Endothelial cell of umbilical vein (primary cell): ENCODE data around the gene MPST. TPM values are rescaled to one million over a fixed set of nuclear protein-coding genes. Genes with fewer than 3 reads are reported as not detected.

Source experiments
- BruUV-seq: library from RNA; stranded (reverse); fragments of 400-500 nt; replicated peaks from 2 replicates; lab custom pipeline; 2021; lab: Mats Ljungman, UMichigan
- CTCF ChIA-PET: fragments of 300-600, 350-600 bp; sonication (Branson Sonifier 250); formaldehyde crosslinking; loops from one replicate; lab custom pipeline; 2021; ENCODE audit warnings: antibody characterized with exemption, inconsistent platforms; lab: Charles Lee
- POLR2A ChIA-PET: fragments of 300-600, 350-600 bp; sonication (Branson Sonifier 250); formaldehyde crosslinking; loops from one replicate; lab custom pipeline; 2021; ENCODE audit warnings: antibody characterized with exemption, inconsistent platforms; lab: Charles Lee
- DNase-seq: peaks from one replicate; pipeline ENCODE4 v3.0.0-alpha.2; 2011; ENCODE audit warnings: low read depth, low spot score
- FAIRE-seq: peaks from 2 replicates; lab custom pipeline; 2011; peaks lifted over from hg19 to GRCh38; lab: Jason Lieb, UNC
- H2AFZ ChIP-seq: 2 replicates; pipeline ENCODE4 v1.6.0; 2012; ENCODE audit warnings: low read depth, low read length, control low read depth, inconsistent platforms
- H3K27ac ChIP-seq: 2 replicates; pipeline ENCODE4 v1.5.1; 2011; ENCODE audit warnings: low read depth, mild to moderate bottlenecking, control low read depth, low read length, moderate library complexity; ENCODE audit not compliant: insufficient read depth
- H3K27me3 ChIP-seq, 2 experiments: 2 replicates each; pipeline versions ENCODE4 v1.6.0 to v1.6.1; 2011; ENCODE audit warnings: low read length in 2 of 2, mixed read lengths in 1 of 2; ENCODE audit not compliant: control insufficient read depth in 2 of 2, insufficient read depth in 2 of 2
- H3K36me3 ChIP-seq, 2 experiments: 2 replicates in 1 of 2; 3 replicates in 1 of 2; pipeline ENCODE4 v1.5.1; 2011; ENCODE audit warnings: low read length in 2 of 2, mild to moderate bottlenecking in 1 of 2, moderate library complexity in 1 of 2; ENCODE audit not compliant: control insufficient read depth in 2 of 2, insufficient read depth in 2 of 2; ENCODE audit errors: extremely low read depth in 1 of 2
- H3K4me1 ChIP-seq: 3 replicates; pipeline ENCODE4 v1.5.1; 2011; ENCODE audit warnings: mild to moderate bottlenecking, low read length; ENCODE audit not compliant: control insufficient read depth, insufficient read depth; ENCODE audit errors: extremely low read depth
- H3K4me2 ChIP-seq: 2 replicates; pipeline ENCODE4 v1.6.1; 2011; ENCODE audit warnings: low read length, control low read depth, mixed read lengths; ENCODE audit not compliant: insufficient read depth
- H3K4me3 ChIP-seq, 3 experiments: fragments of 200-600 bp in 1 of 3; sonication (generic), shearing (Covaris generic) in 1 of 3; replicated peaks in 1 of 3; 2 replicates each; pipeline ENCODE4 v1.5.1; 2011 to 2016; ENCODE audit warnings: control low read depth in 3 of 3, low read length in 3 of 3, mild to moderate bottlenecking in 2 of 3, inconsistent platforms in 1 of 3, low read depth in 1 of 3, moderate library complexity in 1 of 3; ENCODE audit not compliant: insufficient read depth in 1 of 3
- H3K79me2 ChIP-seq: 2 replicates; pipeline ENCODE4 v1.6.0; 2012; ENCODE audit warnings: low read length, inconsistent platforms; ENCODE audit not compliant: control insufficient read depth, insufficient read depth
- H3K9ac ChIP-seq: replicated peaks from 2 replicates; pipeline ENCODE3; 2011; ENCODE audit warnings: low read length, control low read depth; ENCODE audit not compliant: insufficient read depth; ENCODE audit errors: extremely low read depth
- H3K9me1 ChIP-seq: replicated peaks from 3 replicates; pipeline ENCODE4 v1.6.0; 2011; ENCODE audit warnings: mild to moderate bottlenecking, low read length; ENCODE audit not compliant: control insufficient read depth, insufficient read depth; ENCODE audit errors: extremely low read depth
- H3K9me3 ChIP-seq: replicated peaks from 2 replicates; pipeline ENCODE4 v1.5.1; 2012; ENCODE audit warnings: low read length, inconsistent platforms; ENCODE audit not compliant: control insufficient read depth, insufficient read depth
- H4K20me1 ChIP-seq: replicated peaks from 2 replicates; pipeline ENCODE3; 2011; ENCODE audit warnings: mild to moderate bottlenecking, low read length; ENCODE audit not compliant: control insufficient read depth, insufficient read depth; ENCODE audit errors: extremely low read depth
- CTCF ChIP-seq, 2 donors: IDR thresholded peaks; 1 replicate in 1 of 2; 2 replicates in 1 of 2; pipeline ENCODE4 v1.5.1; 2011; ENCODE audit warnings: low read length in 2 of 2, mild to moderate bottlenecking in 2 of 2, moderate library complexity in 2 of 2, control low read depth in 1 of 2, inconsistent platforms in 1 of 2, low read depth in 1 of 2; ENCODE audit not compliant: insufficient read depth in 1 of 2; ENCODE audit errors: extremely low read depth in 1 of 2
- EZH2 ChIP-seq: IDR thresholded peaks from 2 replicates; pipeline ENCODE4 v1.6.1; 2012; ENCODE audit warnings: borderline replicate concordance, low read depth, mild to moderate bottlenecking, moderate library complexity, low read length, inconsistent platforms; ENCODE audit not compliant: severe bottlenecking
- FOS ChIP-seq: IDR thresholded peaks from 2 replicates; pipeline ENCODE4 v1.6.1; 2011; ENCODE audit warnings: mild to moderate bottlenecking, low read length, moderate library complexity, borderline replicate concordance; ENCODE audit not compliant: insufficient read depth
- GATA2 ChIP-seq: IDR thresholded peaks from 2 replicates; pipeline ENCODE4 v1.7.0; 2011; ENCODE audit warnings: low read depth, mild to moderate bottlenecking, moderate library complexity, mixed read lengths, low read length; ENCODE audit not compliant: insufficient read length, insufficient read depth
- JUN ChIP-seq: IDR thresholded peaks from 2 replicates; pipeline ENCODE4 v1.6.1; 2011; ENCODE audit warnings: borderline replicate concordance, low read depth; ENCODE audit not compliant: insufficient read length, insufficient read depth
- MYC ChIP-seq: IDR thresholded peaks from one replicate; pipeline ENCODE4 v1.6.1; 2011; ENCODE audit warnings: mild to moderate bottlenecking, low read depth, low read length
- POLR2A ChIP-seq: IDR thresholded peaks from 2 replicates; pipeline ENCODE4 v1.6.1; 2012; ENCODE audit warnings: low read depth, mild to moderate bottlenecking, control low read depth, low read length
- POLR2AphosphoS5 ChIP-seq: IDR thresholded peaks from 2 replicates; pipeline ENCODE4 v1.6.1; 2012; ENCODE audit warnings: low read depth, mild to moderate bottlenecking, control low read depth, low read length, moderate library complexity; ENCODE audit not compliant: insufficient read depth
- dilution Hi-C: fragments of 300-500 bp; cut with MboI; formaldehyde crosslinking; loops from one replicate; pipeline ENCODE4 v1.15.0; 2019; ENCODE audit warnings: low sequenced_read_pairs; ENCODE audit not compliant: extremely low pct_ligation_motif_present
- intact Hi-C: fragments of 100-400 bp; cut with micrococcal nuclease; formaldehyde crosslinking; loops from one replicate; pipeline ENCODE4 v1.10.0; 2022
- polyA plus RNA-seq, 4 experiments: library from polyadenylated mRNA; depleted of rRNA in 3 of 4; stranded (reverse) in 3 of 4; unstranded in 1 of 4; fragments of >200 nt; gene quantifications; 2 replicates each; pipeline versions ENCODE4 v1.2.1 to v1.2.3, GENCODE V29; 2011 to 2012; ENCODE audit warnings: missing spikeins in 1 of 4
- total RNA-seq: library from RNA; stranded (reverse); gene quantifications from 2 replicates; pipeline ENCODE4 v1.2.3, GENCODE V29; 2021
- TF ChIP-seq, protein P1 (sequence below): IDR thresholded peaks from 2 replicates; pipeline ENCODE4 v1.6.1; 2011; ENCODE audit not compliant: insufficient read depth, insufficient read length

MPST gene
- total and polyA plus RNA-seq, 2 donors (not counting 3 experiments of a cell fraction or from before 2014, with no cell fraction given): 93.2 to 124 TPM

DNA sequence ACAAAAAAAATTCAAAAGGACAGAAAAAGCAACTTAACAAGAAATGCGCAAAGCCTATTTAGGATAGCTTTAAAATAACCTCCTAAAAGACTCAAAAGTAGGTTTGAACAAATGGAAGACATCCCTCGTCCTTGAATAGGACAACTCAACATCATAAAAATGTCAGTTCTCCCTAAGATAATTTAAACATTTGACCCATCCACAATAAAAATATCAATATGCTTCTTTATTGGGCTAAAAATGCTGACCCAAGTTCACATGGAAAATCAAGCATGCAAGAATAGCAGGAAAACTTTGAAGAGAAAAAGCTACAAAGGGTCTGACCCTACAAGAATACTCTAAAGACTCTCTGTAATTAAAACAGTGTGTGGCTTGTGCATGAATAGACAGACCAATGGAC lies 19.9 kb downstream of the MPST start:
- Histone ChIP-seq H3K4me2 (no peak overlapping the region), H2AFZ (no peak overlapping the region), H3K36me3 (no peaks in the 10 kb centered on the region), H3K9me3 (no peaks in the 10 kb centered on the region), H3K79me2 (no peaks in the 10 kb centered on the region), H3K27me3 (no peaks in the 10 kb centered on the region), H4K20me1 (no peaks in the 10 kb centered on the region), H3K9me1 (no peaks in the 10 kb centered on the region), H3K9ac (no peak overlapping the region), H3K27ac (no peak overlapping the region), H3K4me3 (no peak overlapping the region), H3K4me1 (peaks cover 16% of the 10 kb centered on the region)
- no peak for FAIRE-seq
- no TSS peak for BruUV-seq
- intact Hi-C loops (no loop called here), dilution Hi-C loops (no loop called here)
- DNase-seq: no peak
- ChIA-PET CTCF (interaction anchor here (1.8 to 6.8 kb wide), 2 partner anchors 14 to 19 kb away, joined by 4 to 33 read pairs; partner anchors contain the start of genes MPST and TST), POLR2A (no interaction called here)
- TF ChIP-seq, protein P1, sequence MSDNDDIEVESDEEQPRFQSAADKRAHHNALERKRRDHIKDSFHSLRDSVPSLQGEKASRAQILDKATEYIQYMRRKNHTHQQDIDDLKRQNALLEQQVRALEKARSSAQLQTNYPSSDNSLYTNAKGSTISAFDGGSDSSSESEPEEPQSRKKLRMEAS: no peak
- TF ChIP-seq POLR2A (no peak), POLR2AphosphoS5 (no peak), FOS (no peak), GATA2 (no peak)

DNA sequence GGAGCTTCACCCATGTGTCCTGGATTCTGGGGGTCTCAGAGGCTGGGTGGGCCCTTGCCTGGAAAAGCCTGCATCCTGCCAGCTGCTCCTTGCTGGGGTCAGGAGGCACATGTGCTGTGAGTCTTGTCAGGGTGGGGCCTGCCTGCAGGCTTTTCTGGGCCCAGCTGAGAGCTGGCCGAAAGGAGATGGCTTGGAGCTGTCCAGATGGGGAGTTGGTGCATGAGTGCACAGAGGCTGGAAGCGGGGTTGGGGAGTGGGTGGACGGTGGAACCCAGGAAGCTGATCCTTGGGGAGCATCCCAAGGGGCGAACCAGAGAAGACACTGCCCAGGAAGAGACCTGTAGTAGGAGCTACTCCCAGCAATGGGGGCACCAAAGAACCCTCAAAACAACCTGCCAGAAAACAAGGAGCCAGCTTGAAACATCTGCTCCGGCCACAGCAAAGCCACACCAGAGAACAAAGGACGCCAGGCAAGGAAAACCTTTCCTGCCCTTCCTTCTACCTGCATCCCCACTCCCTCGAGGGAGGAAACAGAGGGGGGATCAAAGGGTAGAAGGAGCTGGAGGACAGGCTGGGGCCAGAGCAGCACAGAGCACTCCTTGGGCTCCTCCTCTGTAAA lies 23.8 kb downstream of the MPST start:
- FAIRE-seq (no peak), DNase-seq (no peak)
- Histone ChIP-seq H3K79me2 (no peaks in the 10 kb centered on the region), H2AFZ (no peak overlapping the region), H3K9me3 (no peaks in the 10 kb centered on the region), H3K9me1 (no peaks in the 10 kb centered on the region), H4K20me1 (no peaks in the 10 kb centered on the region), H3K4me2 (no peak overlapping the region), H3K4me3 (no peak overlapping the region), H3K9ac (no peak overlapping the region), H3K36me3 (no peaks in the 10 kb centered on the region), H3K4me1 (peaks cover 16% of the 10 kb centered on the region), H3K27me3 (no peaks in the 10 kb centered on the region), H3K27ac (no peak overlapping the region)
- TF ChIP-seq, protein P1: no peak
- TF ChIP-seq EZH2 (no peak), POLR2AphosphoS5 (no peak), FOS (no peak), POLR2A (no peak), JUN (no peak), GATA2 (no peak), CTCF (IDR thresholded peaks at IDR 0.05; ENCODE audit: extremely low read depth in 1 of 2, insufficient read depth in 1 of 2, low read depth in 1 of 2, low read length in 2 of 2) (no peak), MYC (no peak)
- ChIA-PET POLR2A (no interaction called here), CTCF (interaction anchor here (0.9 to 3.0 kb wide), 14 partner anchors 9 to 499 kb away, joined by 3 to 38 read pairs (median 4); partner anchors contain the start of genes KCTD17, MPST and TST)
- dilution Hi-C loops: no loop called here
- no TSS peak for BruUV-seq
- intact Hi-C loops: no loop called here
